Ascending aorta (tissue), 2 donors: ENCODE data around the gene GPC5. TPM values are rescaled to one million over a fixed set of nuclear protein-coding genes. Genes with fewer than 3 reads are reported as not detected.

Experiments
- DNase-seq, 2 donors: peaks; one replicate each; pipeline ENCODE4 v3.0.0-alpha.2; 2019; ENCODE audit warnings: low spot score in 2 of 2
- H3K27ac ChIP-seq, 2 donors: fragments of 200-600 bp; sonication (generic); one replicate each; pipeline ENCODE4 v1.5.1; 2016 to 2017; ENCODE audit warnings: mild to moderate bottlenecking in 1 of 2
- H3K27me3 ChIP-seq: fragments of 200-600 bp; sonication (generic); one replicate; pipeline ENCODE4 v1.5.1; 2017
- H3K36me3 ChIP-seq, 2 donors: fragments of 200-600 bp; sonication (generic); one replicate each; pipeline ENCODE4 v1.5.1; 2016
- H3K4me1 ChIP-seq, 2 donors: fragments of 200-600 bp; sonication (generic); one replicate each; pipeline ENCODE4 v1.5.1; 2016 to 2017; ENCODE audit warnings: mild to moderate bottlenecking in 1 of 2
- H3K4me3 ChIP-seq, 2 donors: fragments of 200-600 bp; sonication (generic); one replicate each; pipeline ENCODE4 v1.5.1; 2016 to 2017; ENCODE audit warnings: mild to moderate bottlenecking in 1 of 2
- H3K9me3 ChIP-seq, 2 donors: fragments of 200-600 bp; sonication (generic); one replicate each; pipeline ENCODE4 v1.5.1; 2016
- intact Hi-C: fragments of 100-400 bp; cut with DNase I; formaldehyde crosslinking; loops from one replicate; pipeline ENCODE4 v1.15.1; 2023
- total RNA-seq: library from RNA; depleted of rRNA; stranded (reverse); fragments of >200 nt; gene quantifications from one replicate; pipeline ENCODE4 v1.1.0, GENCODE V29; 2016
- TF ChIP-seq, protein P1 (sequence below), 3 experiments: fragments of 200-600 bp in 2 of 3; fragments of 450-650 bp in 1 of 3; sonication (generic) in 2 of 3; IDR thresholded peaks; one replicate each; pipeline ENCODE4 v1.5.1; 2016 to 2019; ENCODE audit warnings: antibody characterized with exemption in 3 of 3, mild to moderate bottlenecking in 1 of 3, moderate library complexity in 1 of 3

Gene GPC5
- total RNA-seq, 1 donor from 2014 or later: not detected

DNA sequence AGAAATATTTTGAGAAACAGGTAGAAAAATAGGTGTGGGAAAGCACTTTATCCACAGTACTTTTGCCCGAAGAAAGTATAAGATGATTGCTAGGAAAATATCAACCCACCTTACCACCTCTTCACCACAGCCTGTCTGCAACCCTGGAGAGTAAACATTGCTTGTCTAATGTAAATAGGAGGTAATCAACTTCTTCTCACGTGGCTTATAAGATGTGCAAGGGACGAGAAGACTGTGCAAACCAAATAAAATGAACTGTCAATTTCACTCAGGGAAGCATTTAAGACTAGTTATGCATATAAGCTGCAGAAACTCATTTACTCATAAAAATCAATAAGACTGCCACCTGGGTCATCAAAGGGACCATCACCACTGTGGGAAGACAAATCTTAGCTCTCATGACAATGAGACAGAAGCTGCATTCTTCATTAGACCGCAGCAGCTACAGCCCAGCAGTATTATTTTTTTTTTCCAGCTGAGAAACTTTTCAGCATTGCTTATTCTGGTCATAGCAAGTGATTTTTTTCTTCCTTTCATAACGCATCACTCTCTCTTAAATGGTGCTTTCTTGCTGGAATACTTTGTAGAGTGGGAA, 1020.5 kb downstream of the GPC5 start:
- Histone ChIP-seq H3K27me3 (no peaks in the 10 kb centered on the region), H3K9me3 (no peaks in the 10 kb centered on the region), H3K36me3 (no peaks in the 10 kb centered on the region), H3K27ac (no peak overlapping the region), H3K4me1 (no peaks in the 10 kb centered on the region), H3K4me3 (no peak overlapping the region)
- no peak for DNase-seq
- TF ChIP-seq, protein P1, sequence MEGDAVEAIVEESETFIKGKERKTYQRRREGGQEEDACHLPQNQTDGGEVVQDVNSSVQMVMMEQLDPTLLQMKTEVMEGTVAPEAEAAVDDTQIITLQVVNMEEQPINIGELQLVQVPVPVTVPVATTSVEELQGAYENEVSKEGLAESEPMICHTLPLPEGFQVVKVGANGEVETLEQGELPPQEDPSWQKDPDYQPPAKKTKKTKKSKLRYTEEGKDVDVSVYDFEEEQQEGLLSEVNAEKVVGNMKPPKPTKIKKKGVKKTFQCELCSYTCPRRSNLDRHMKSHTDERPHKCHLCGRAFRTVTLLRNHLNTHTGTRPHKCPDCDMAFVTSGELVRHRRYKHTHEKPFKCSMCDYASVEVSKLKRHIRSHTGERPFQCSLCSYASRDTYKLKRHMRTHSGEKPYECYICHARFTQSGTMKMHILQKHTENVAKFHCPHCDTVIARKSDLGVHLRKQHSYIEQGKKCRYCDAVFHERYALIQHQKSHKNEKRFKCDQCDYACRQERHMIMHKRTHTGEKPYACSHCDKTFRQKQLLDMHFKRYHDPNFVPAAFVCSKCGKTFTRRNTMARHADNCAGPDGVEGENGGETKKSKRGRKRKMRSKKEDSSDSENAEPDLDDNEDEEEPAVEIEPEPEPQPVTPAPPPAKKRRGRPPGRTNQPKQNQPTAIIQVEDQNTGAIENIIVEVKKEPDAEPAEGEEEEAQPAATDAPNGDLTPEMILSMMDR (IDR thresholded peaks at IDR 0.05): no peak
- intact Hi-C loops: no loop called here

DNA sequence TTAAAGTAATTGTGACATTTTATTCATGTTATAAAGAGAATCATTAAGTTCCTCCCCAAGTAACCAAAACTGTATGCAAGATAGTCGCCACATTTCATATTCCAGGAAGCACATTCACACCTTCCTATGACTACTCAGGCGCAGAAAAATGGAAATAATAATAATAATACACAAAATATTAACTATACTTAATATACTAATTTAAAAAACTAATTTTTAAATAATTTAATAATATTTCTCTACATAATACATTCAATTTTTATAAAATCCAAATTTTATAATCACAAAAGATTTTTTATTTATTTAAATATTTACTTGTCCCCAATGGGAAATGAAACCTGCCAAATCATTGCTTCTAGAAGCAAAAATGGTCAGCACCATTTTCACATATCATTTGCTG, 1030.8 kb downstream of the GPC5 start:
- no peaks in the 10 kb centered on the region for H3K27me3 ChIP-seq
- H3K9me3 ChIP-seq: no peaks in the 10 kb centered on the region
- no peak overlapping the region for H3K4me3 ChIP-seq
- intact Hi-C loops: no loop called here
- H3K27ac ChIP-seq: no peak overlapping the region
- TF ChIP-seq, protein P1 (IDR thresholded peaks at IDR 0.05): no peak
- no peak for DNase-seq
- H3K36me3 ChIP-seq: no peaks in the 10 kb centered on the region
- no peaks in the 10 kb centered on the region for H3K4me1 ChIP-seq

DNA sequence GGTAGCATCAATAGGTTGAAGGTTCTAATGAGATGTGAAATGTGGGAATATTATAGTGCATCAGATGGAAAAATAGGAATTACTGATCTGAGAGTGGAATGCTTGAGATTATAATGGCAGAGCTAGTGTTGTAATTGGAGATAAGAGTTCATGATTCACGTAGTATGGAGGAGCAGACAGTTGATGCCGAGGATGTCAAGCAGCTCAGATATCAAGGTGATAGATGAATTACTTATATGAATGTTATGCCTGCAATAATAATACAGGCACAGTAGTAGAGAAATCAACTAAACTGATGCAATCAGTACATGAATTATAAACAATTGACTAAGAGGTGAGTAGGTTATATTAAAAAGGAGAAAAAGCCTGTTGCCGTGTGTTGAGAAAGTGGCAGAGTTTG, 1035.0 kb downstream of the GPC5 start:
- DNase-seq: no peak
- H3K27me3 ChIP-seq: no peaks in the 10 kb centered on the region
- no peaks in the 10 kb centered on the region for H3K36me3 ChIP-seq
- H3K4me1 ChIP-seq: no peaks in the 10 kb centered on the region
- TF ChIP-seq, protein P1 (IDR thresholded peaks at IDR 0.05): no peak
- intact Hi-C loops: no loop called here
- no peak overlapping the region for H3K27ac ChIP-seq
- no peak overlapping the region for H3K4me3 ChIP-seq
- H3K9me3 ChIP-seq: no peaks in the 10 kb centered on the region

DNA sequence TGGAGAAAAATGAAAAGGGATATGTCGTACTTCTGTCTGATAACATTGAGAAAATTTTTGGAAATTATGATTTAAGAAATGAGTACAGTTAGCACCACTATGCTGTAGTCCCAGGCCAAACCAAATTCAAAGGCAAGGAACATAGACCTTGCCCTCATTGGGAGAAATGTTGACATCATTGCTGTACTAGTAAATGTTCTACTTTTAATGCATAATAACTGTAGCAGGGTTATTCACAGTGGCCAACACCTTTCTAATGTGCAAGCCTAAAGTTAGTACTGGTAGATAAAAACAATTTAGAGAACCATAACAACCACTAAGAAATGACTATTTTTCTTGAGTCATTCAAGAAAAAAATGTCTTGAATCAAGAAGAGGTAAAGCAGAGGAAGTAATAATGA, 1035.5 kb downstream of the GPC5 start:
- intact Hi-C loops: no loop called here

DNA sequence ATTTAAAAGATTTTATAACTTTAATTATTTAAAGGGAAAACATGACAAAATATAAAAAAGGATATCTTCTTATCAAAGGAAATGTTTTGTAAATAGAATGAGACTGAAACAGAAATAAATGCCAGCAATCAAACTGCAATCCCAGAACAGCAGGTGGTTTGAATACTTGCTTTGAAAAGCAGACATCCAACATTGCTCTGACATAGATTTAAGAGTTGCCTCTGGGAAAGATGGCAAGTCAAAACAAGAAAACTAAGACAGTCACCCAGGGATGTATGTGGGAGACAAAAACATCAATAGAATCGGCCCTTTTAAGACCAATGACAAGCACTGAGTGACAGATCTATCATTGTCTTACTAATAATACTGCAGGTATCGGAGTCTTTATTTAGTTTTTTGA, 1038.5 kb downstream of the GPC5 start:
- Histone ChIP-seq H3K9me3 (no peaks in the 10 kb centered on the region), H3K27me3 (no peaks in the 10 kb centered on the region), H3K4me1 (no peaks in the 10 kb centered on the region), H3K4me3 (no peak overlapping the region), H3K27ac (no peak overlapping the region), H3K36me3 (no peaks in the 10 kb centered on the region)
- TF ChIP-seq, protein P1 (IDR thresholded peaks at IDR 0.05): no peak
- intact Hi-C loops: no loop called here
- DNase-seq: no peak

More for the DNA sequence above, 1035.5 kb downstream of the GPC5 start:
- DNase-seq: no peak
- no peaks in the 10 kb centered on the region for H3K36me3 ChIP-seq
- no peaks in the 10 kb centered on the region for H3K27me3 ChIP-seq
- no peaks in the 10 kb centered on the region for H3K4me1 ChIP-seq
- H3K27ac ChIP-seq: no peak overlapping the region
- TF ChIP-seq, protein P1 (IDR thresholded peaks at IDR 0.05): no peak
- no peak overlapping the region for H3K4me3 ChIP-seq
- no peaks in the 10 kb centered on the region for H3K9me3 ChIP-seq

DNA sequence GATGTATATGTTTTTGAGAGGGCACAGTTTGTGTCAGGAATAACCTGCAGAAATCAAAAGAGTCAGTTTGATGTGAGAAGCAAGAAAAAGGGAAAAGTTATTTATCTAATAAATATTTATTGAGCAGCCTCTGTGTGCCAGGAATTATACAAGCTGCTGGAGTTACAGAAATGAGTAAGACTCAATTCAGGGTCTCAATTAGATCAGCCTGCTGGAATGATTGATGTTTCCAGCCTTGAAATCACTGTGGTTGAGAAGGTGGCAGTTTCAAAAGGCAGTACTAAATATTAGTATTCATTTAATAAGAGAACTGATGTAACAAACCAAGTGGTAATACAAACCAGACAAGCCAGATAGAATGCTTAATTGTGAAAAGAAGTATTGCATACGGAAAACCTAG, 1045.8 kb downstream of the GPC5 start:
- Histone ChIP-seq H3K27me3 (no peaks in the 10 kb centered on the region), H3K27ac (no peak overlapping the region), H3K4me3 (no peak overlapping the region), H3K9me3 (no peaks in the 10 kb centered on the region), H3K4me1 (no peaks in the 10 kb centered on the region), H3K36me3 (no peaks in the 10 kb centered on the region)
- no peak for DNase-seq
- intact Hi-C loops: no loop called here
- TF ChIP-seq, protein P1 (IDR thresholded peaks at IDR 0.05): no peak
